IMR-90 (cell line): ENCODE measurements around the gene ESRP2. TPM values are rescaled to one million over a fixed set of nuclear protein-coding genes. Genes with fewer than 3 reads are reported as not detected.

Experiments used
- ATAC-seq: fragments of 200-7000 bp; cut with Tn5 transposase; 2 replicates; pipeline ENCODE4 v1.9.1; 2020; ENCODE audit warnings: low read depth, mild to moderate bottlenecking, moderate library complexity
- BruUV-seq: library from RNA; stranded (reverse); fragments of 400-500 nt; replicated peaks from 2 replicates; lab custom pipeline; 2021; lab: Mats Ljungman, UMichigan
- CTCF ChIA-PET: fragments of 300-600 bp; formaldehyde crosslinking; extraction: SDS; loops from one replicate; lab custom pipeline; 2021; ENCODE audit warnings: antibody characterized with exemption; lab: Yijun Ruan, JAX
- POLR2A ChIA-PET: fragments of 300-600 bp; sonication (Branson Sonifier 250); formaldehyde crosslinking; loops from one replicate; lab custom pipeline; 2022; ENCODE audit warnings: antibody characterized with exemption; ENCODE audit not compliant: unreplicated experiment; lab: Charles Lee
- DNase-seq: peaks from one replicate; pipeline ENCODE4 v3.0.0; 2013
- H2AFZ ChIP-seq: replicated peaks from 2 replicates; pipeline ENCODE3; 2013; ENCODE audit warnings: low read length, mild to moderate bottlenecking; ENCODE audit not compliant: poor library complexity
- H2AK5ac ChIP-seq: 2 replicates; pipeline ENCODE4 v1.6.1; 2013; ENCODE audit warnings: low read depth, low read length, inconsistent platforms
- H2AK9ac ChIP-seq: replicated peaks from 2 replicates; pipeline ENCODE3; 2013; ENCODE audit warnings: mild to moderate bottlenecking, low read depth, low read length, moderate library complexity; ENCODE audit not compliant: poor library complexity
- H2BK120ac ChIP-seq: 2 replicates; pipeline ENCODE4 v1.6.1; 2013; ENCODE audit warnings: low read depth, low read length, inconsistent platforms
- H2BK15ac ChIP-seq: 3 replicates; pipeline ENCODE4 v1.6.1; 2013; ENCODE audit warnings: low read depth, low read length, inconsistent platforms
- H2BK20ac ChIP-seq: 2 replicates; pipeline ENCODE4 v1.6.1; 2013; ENCODE audit warnings: low read depth, mild to moderate bottlenecking, inconsistent platforms, low read length, moderate library complexity
- H2BK5ac ChIP-seq: 2 replicates; pipeline ENCODE4 v1.6.1; 2013; ENCODE audit warnings: mild to moderate bottlenecking, low read depth, low read length, inconsistent platforms; ENCODE audit not compliant: poor library complexity, severe bottlenecking
- H3K14ac ChIP-seq: replicated peaks from 2 replicates; pipeline ENCODE4 v1.6.1; 2013; ENCODE audit warnings: low read depth, low read length, inconsistent platforms
- H3K18ac ChIP-seq: 2 replicates; pipeline ENCODE4 v1.6.1; 2013; ENCODE audit warnings: low read depth, low read length, control low read depth
- H3K23ac ChIP-seq: 2 replicates; pipeline ENCODE4 v1.6.1; 2013; ENCODE audit warnings: low read depth, low read length, inconsistent platforms
- H3K27ac ChIP-seq: 2 replicates; pipeline ENCODE4 v1.5.1; 2013; ENCODE audit warnings: mild to moderate bottlenecking, control low read depth, low read length; ENCODE audit not compliant: insufficient read depth
- H3K27me3 ChIP-seq: 2 replicates; pipeline ENCODE4 v1.6.1; 2013; ENCODE audit warnings: low read length; ENCODE audit not compliant: control insufficient read depth, insufficient read depth
- H3K36me3 ChIP-seq: 2 replicates; pipeline ENCODE4 v1.6.1; 2013; ENCODE audit warnings: low read length, mixed read lengths; ENCODE audit not compliant: control insufficient read depth, insufficient read depth
- H3K4ac ChIP-seq: 2 replicates; pipeline ENCODE4 v1.6.1; 2013; ENCODE audit warnings: low read depth, low read length, inconsistent platforms
- H3K4me1 ChIP-seq: 2 replicates; pipeline ENCODE4 v1.6.1; 2013; ENCODE audit warnings: low read length, mixed read lengths; ENCODE audit not compliant: control insufficient read depth, insufficient read depth
- H3K4me2 ChIP-seq: 2 replicates; pipeline ENCODE4 v1.6.1; 2013; ENCODE audit warnings: low read depth, mild to moderate bottlenecking, control low read depth, low read length, moderate library complexity
- H3K4me3 ChIP-seq: 2 replicates; pipeline ENCODE4 v1.5.1; 2013; ENCODE audit warnings: low read depth, mild to moderate bottlenecking, control low read depth, low read length, moderate library complexity; ENCODE audit not compliant: insufficient read depth
- H3K56ac ChIP-seq: 2 replicates; pipeline ENCODE4 v1.6.1; 2013; ENCODE audit warnings: low read length, inconsistent platforms; ENCODE audit not compliant: insufficient read depth; ENCODE audit errors: extremely low read depth
- H3K79me1 ChIP-seq, 2 experiments: 2 replicates each; pipeline ENCODE4 v1.6.1; 2013; ENCODE audit warnings: low read length in 2 of 2, inconsistent platforms in 1 of 2, low read depth in 1 of 2
- H3K9ac ChIP-seq: 2 replicates; pipeline ENCODE4 v1.6.1; 2013; ENCODE audit warnings: low read depth, low read length, control low read depth
- H3K9me1 ChIP-seq: 2 replicates; pipeline ENCODE4 v1.6.1; 2013; ENCODE audit warnings: low read length, inconsistent platforms; ENCODE audit not compliant: insufficient read depth
- H3K9me3 ChIP-seq: 2 replicates; pipeline ENCODE4 v1.6.1; 2013; ENCODE audit warnings: low read length; ENCODE audit not compliant: control insufficient read depth, insufficient read depth
- H4K20me1 ChIP-seq: 2 replicates; pipeline ENCODE4 v1.6.1; 2013; ENCODE audit warnings: low read length, inconsistent platforms; ENCODE audit not compliant: insufficient read depth
- H4K5ac ChIP-seq: 2 replicates; pipeline ENCODE4 v1.6.1; 2013; ENCODE audit warnings: mild to moderate bottlenecking, low read depth, low read length, control low read depth
- H4K8ac ChIP-seq, 2 experiments: 2 replicates each; pipeline ENCODE4 v1.6.1; 2013; ENCODE audit warnings: low read depth in 2 of 2, low read length in 2 of 2, control low read depth in 1 of 2, inconsistent platforms in 1 of 2
- H4K91ac ChIP-seq: 2 replicates; pipeline ENCODE4 v1.6.1; 2013; ENCODE audit warnings: low read depth, low read length, inconsistent platforms; ENCODE audit not compliant: insufficient read depth
- BHLHE40 ChIP-seq: fragments of 150-350 bp; IDR thresholded peaks from 2 replicates; pipeline ENCODE4 v1.6.1; 2016; ENCODE audit warnings: mild to moderate bottlenecking, low read depth, low read length
- CEBPB ChIP-seq: IDR thresholded peaks from 2 replicates; pipeline ENCODE4 v1.6.1; 2012; ENCODE audit warnings: low read depth, low read length, improper control_type of control experiment
- CHD1 ChIP-seq: IDR thresholded peaks from 2 replicates; pipeline ENCODE4 v1.6.1; 2012; ENCODE audit warnings: low read depth, low read length, improper control_type of control experiment
- FOS ChIP-seq: fragments of 150-350 bp; IDR thresholded peaks from 2 replicates; pipeline ENCODE4 v1.6.1; 2016; ENCODE audit warnings: low read depth, low read length
- MAFK ChIP-seq: IDR thresholded peaks from 2 replicates; pipeline ENCODE4 v1.6.1; 2012; ENCODE audit warnings: low read depth, low read length, improper control_type of control experiment
- MAZ ChIP-seq: IDR thresholded peaks from 2 replicates; pipeline ENCODE4 v1.6.1; 2012; ENCODE audit warnings: low read depth, mild to moderate bottlenecking, low read length, improper control_type of control experiment, moderate library complexity, borderline replicate concordance
- MXI1 ChIP-seq: IDR thresholded peaks from 2 replicates; pipeline ENCODE4 v1.6.1; 2012; ENCODE audit warnings: low read depth, mild to moderate bottlenecking, low read length, moderate library complexity, borderline replicate concordance
- NFE2L2 ChIP-seq: fragments of 150-350 bp; IDR thresholded peaks from 2 replicates; pipeline ENCODE4 v1.6.1; 2016; ENCODE audit warnings: low read depth, mild to moderate bottlenecking, low read length
- POLR2A ChIP-seq: IDR thresholded peaks from 2 replicates; pipeline ENCODE4 v1.6.1; 2012; ENCODE audit warnings: mild to moderate bottlenecking, low read depth, low read length
- RAD21 ChIP-seq: IDR thresholded peaks from 2 replicates; pipeline ENCODE4 v1.6.1; 2012; ENCODE audit warnings: low read length, improper control_type of control experiment
- RCOR1 ChIP-seq: IDR thresholded peaks from 2 replicates; pipeline ENCODE4 v1.6.1; 2012; ENCODE audit warnings: mild to moderate bottlenecking, low read length, improper control_type of control experiment; ENCODE audit not compliant: insufficient replicate concordance
- RFX5 ChIP-seq: IDR thresholded peaks from 2 replicates; pipeline ENCODE4 v1.8.0; 2012; ENCODE audit warnings: low read depth, mild to moderate bottlenecking, low read length, moderate library complexity
- SMC3 ChIP-seq: fragments of 150-350 bp; IDR thresholded peaks from 2 replicates; pipeline ENCODE4 v1.6.1; 2016; ENCODE audit warnings: low read depth, mild to moderate bottlenecking, antibody characterized with exemption, low read length, moderate library complexity
- WGBS, 2 experiments: methylation state at CpG; one replicate each; pipeline versions ENCODE4 v1.1.5 to v1.1.7; 2013; ENCODE audit warnings: missing lambda C conversion rate in 2 of 2; ENCODE audit not compliant: insufficient read length in 1 of 2; ENCODE audit errors: extremely low coverage in 2 of 2; 5-methylcytosine and 5-hydroxymethylcytosine counted together
- dilution Hi-C: fragments of 300-500 bp; cut with HindIII; formaldehyde crosslinking; loops from one replicate; pipeline ENCODE4 v1.14.3; 2018; ENCODE audit warnings: low sequenced_read_pairs; ENCODE audit not compliant: unreplicated experiment
- in situ Hi-C: fragments of 300-500 bp; cut with MboI; formaldehyde crosslinking; loops from 3 replicates; pipeline ENCODE4 v1.14.3; 2019; ENCODE audit warnings: low sequenced_read_pairs, inconsistent platforms, mixed read lengths
- intact Hi-C: fragments of 100-400 bp; cut with micrococcal nuclease; formaldehyde crosslinking; loops from 2 replicates; pipeline ENCODE4 v1.10.0; 2022
- polyA plus RNA-seq, 3 experiments: library from polyadenylated mRNA; depleted of rRNA; stranded (reverse); fragments of >200 nt; gene quantifications; 2 replicates each; pipeline ENCODE4 v1.2.3, GENCODE V29; 2012; ENCODE audit warnings: low replicate concordance in 1 of 3
- total RNA-seq: library from RNA; depleted of rRNA; stranded (reverse); fragments of >200 nt; gene quantifications from 2 replicates; pipeline ENCODE4 v1.2.3, GENCODE V29; 2012
- TF ChIP-seq, protein P1 (sequence below): conservative IDR thresholded peaks from 2 replicates; pipeline ENCODE4 v1.5.1; 2012; ENCODE audit warnings: mild to moderate bottlenecking, low read depth, low read length, improper control_type of control experiment
- TF ChIP-seq, protein P2 (sequence below): fragments of 150-350 bp; IDR thresholded peaks from 2 replicates; pipeline ENCODE4 v1.6.1; 2016; ENCODE audit warnings: low read depth, mild to moderate bottlenecking, low read length, moderate library complexity, borderline replicate concordance
- TF ChIP-seq, protein P3 (sequence below): fragments of 150-350 bp; IDR thresholded peaks from 2 replicates; pipeline ENCODE4 v1.6.1; 2017; ENCODE audit warnings: mild to moderate bottlenecking, antibody characterized with exemption, low read length, low read depth

Gene ESRP2
- total and polyA plus RNA-seq, 2 of the 4 experiments (the other 2 are of a cell fraction), result 0.07 TPM; not detected in 1

DNA sequence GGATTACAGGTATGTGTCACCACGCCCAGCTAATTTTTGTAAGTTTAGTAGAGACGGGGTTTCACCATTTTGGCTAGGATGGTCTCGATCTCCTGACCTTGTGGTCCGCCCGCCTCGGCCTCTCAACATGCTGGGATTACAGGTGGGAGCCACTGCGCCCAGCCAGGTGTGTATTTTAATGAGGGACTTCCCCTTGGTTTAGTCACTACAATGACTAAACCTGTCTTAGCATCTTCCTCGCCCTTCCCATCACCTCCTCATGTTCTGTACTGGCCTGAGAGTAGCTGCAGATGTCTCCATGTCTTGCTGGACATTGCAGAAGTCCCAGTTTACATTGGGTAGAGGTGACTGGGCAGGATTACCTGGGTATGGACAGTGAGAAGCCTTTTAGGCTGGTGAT, 38.0 kb upstream of the ESRP2 start:
- dilution Hi-C loops (no loop called here), intact Hi-C loops (no loop called here), in situ Hi-C loops (no loop called here)
- Histone ChIP-seq H3K18ac (no peak overlapping the region), H3K9me3 (no peaks in the 10 kb centered on the region), H3K4me1 (peaks cover 2% of the 10 kb centered on the region; the same call in 1 of the 2 replicates), H3K79me1 (peaks cover 24 to 72% of the 10 kb centered on the region in 2 experiments; a peak in 3 of 4 replicates), H3K9ac (no peak overlapping the region), H2AK5ac (no peak overlapping the region), H2BK15ac (no peak overlapping the region), H2BK20ac (no peak overlapping the region), H3K27me3 (no peaks in the 10 kb centered on the region), H3K4ac (no peak overlapping the region), H4K8ac (no peak overlapping the region), H3K27ac (no peak overlapping the region), H3K56ac (no peak overlapping the region), H3K4me2 (no peak overlapping the region), H4K5ac (no peak overlapping the region), H3K14ac (no peak overlapping the region), H3K4me3 (no peak overlapping the region), H2BK5ac (no peak overlapping the region), H3K23ac (no peak overlapping the region), H2AK9ac (no peak overlapping the region), H4K20me1 (peaks cover 66% of the 10 kb centered on the region), H3K36me3 (peaks cover 32% of the 10 kb centered on the region), H2BK120ac (no peak overlapping the region), H2AFZ (no peak overlapping the region), H3K9me1 (peaks cover 17% of the 10 kb centered on the region; the same call in 1 of the 2 replicates), H4K91ac (no peak overlapping the region)
- DNase-seq (no peak), ATAC-seq (no peak)
- POLR2A ChIA-PET, result no interaction called here
- no TSS peak for BruUV-seq
- TF ChIP-seq MAZ (no peak), RCOR1 (no peak), NFE2L2 (no peak), RFX5 (no peak), CHD1 (no peak), FOS (no peak), MXI1 (no peak), CEBPB (no peak), SMC3 (no peak), MAFK (no peak), BHLHE40 (no peak), RAD21 (no peak), POLR2A (no peak)
- TF ChIP-seq, protein P1, sequence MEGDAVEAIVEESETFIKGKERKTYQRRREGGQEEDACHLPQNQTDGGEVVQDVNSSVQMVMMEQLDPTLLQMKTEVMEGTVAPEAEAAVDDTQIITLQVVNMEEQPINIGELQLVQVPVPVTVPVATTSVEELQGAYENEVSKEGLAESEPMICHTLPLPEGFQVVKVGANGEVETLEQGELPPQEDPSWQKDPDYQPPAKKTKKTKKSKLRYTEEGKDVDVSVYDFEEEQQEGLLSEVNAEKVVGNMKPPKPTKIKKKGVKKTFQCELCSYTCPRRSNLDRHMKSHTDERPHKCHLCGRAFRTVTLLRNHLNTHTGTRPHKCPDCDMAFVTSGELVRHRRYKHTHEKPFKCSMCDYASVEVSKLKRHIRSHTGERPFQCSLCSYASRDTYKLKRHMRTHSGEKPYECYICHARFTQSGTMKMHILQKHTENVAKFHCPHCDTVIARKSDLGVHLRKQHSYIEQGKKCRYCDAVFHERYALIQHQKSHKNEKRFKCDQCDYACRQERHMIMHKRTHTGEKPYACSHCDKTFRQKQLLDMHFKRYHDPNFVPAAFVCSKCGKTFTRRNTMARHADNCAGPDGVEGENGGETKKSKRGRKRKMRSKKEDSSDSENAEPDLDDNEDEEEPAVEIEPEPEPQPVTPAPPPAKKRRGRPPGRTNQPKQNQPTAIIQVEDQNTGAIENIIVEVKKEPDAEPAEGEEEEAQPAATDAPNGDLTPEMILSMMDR, result no peak
- TF ChIP-seq, protein P2, sequence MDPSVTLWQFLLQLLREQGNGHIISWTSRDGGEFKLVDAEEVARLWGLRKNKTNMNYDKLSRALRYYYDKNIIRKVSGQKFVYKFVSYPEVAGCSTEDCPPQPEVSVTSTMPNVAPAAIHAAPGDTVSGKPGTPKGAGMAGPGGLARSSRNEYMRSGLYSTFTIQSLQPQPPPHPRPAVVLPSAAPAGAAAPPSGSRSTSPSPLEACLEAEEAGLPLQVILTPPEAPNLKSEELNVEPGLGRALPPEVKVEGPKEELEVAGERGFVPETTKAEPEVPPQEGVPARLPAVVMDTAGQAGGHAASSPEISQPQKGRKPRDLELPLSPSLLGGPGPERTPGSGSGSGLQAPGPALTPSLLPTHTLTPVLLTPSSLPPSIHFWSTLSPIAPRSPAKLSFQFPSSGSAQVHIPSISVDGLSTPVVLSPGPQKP, result no peak
- TF ChIP-seq, protein P3, sequence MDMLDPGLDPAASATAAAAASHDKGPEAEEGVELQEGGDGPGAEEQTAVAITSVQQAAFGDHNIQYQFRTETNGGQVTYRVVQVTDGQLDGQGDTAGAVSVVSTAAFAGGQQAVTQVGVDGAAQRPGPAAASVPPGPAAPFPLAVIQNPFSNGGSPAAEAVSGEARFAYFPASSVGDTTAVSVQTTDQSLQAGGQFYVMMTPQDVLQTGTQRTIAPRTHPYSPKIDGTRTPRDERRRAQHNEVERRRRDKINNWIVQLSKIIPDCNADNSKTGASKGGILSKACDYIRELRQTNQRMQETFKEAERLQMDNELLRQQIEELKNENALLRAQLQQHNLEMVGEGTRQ, result no peak
- WGBS, 2 experiments, result 80% methylated on average over 1 of the region's 8 CpGs; no CpG with 5 or more reads in 1 of the 2 experiments
- CTCF ChIA-PET, result no interaction called here
